Measurements from ENCODE around the gene CDC123. TPM values are rescaled to one million over a fixed set of nuclear protein-coding genes. Genes with fewer than 3 reads are reported as not detected.

Gene CDC123
- total RNA-seq, 1 experiment from 2014 or later = 132 TPM

GRCh38 chr10:12181065-12181775 lies 14.8 kb upstream of the CDC123 start:
- no peak overlapping the region for H3K4me3 ChIP-seq (replicated peaks in 1 of 2; ENCODE audit: low read depth in 1 of 2, low read length in 2 of 2)
- H3K27ac ChIP-seq (ENCODE audit: low read depth, low read length) = no peak overlapping the region
- no peaks in the 10 kb centered on the region for H3K9me3 ChIP-seq (ENCODE audit: control insufficient read depth in 1 of 2, insufficient read depth in 1 of 2, low read depth in 1 of 2, low read length in 2 of 2)
- ChIA-PET CTCF (no interaction called here), RAD21 (ENCODE audit: low non-redundant PET in 1 of 2, low total read pairs in 2 of 2, uncharacterized antibody in 2 of 2, unreplicated experiment in 2 of 2) (no interaction called here), POLR2A (interaction anchor here (1.0 kb wide), 1 partner anchor 14 kb away, joined by 4 read pairs; the partner anchor contains the start of gene NUDT5)
- intact Hi-C loops (cut with micrococcal nuclease) = no loop called here
- peaks cover 10% of the 10 kb centered on the region; the same call in 1 of the 2 replicates for H3K79me2 ChIP-seq (ENCODE audit: insufficient read depth, low read length)
- H3K4me1 ChIP-seq (ENCODE audit: control insufficient read depth in 1 of 2, insufficient read depth in 2 of 2, low read length in 2 of 2) = no peaks in the 10 kb centered on the region
- H3K4me2 ChIP-seq (ENCODE audit: low read length) = no peak overlapping the region
- no peaks in the 10 kb centered on the region for H3K9me2 ChIP-seq (ENCODE audit: insufficient read depth)
- ATAC-seq (no peak), DNase-seq (ENCODE audit: low read depth, low spot score) (no peak)
- H2AFZ ChIP-seq (ENCODE audit: low read depth, low read length, poor library complexity, severe bottlenecking) = no peak overlapping the region
- H3K36me3 ChIP-seq (ENCODE audit: control insufficient read depth in 1 of 2, insufficient read depth in 2 of 2, low read length in 2 of 2) = peaks cover 35 to 43% of the 10 kb centered on the region in 2 experiments; a peak in 3 of 4 replicates
- H3K9ac ChIP-seq (ENCODE audit: low read length) = no peak overlapping the region
- H4K20me1 ChIP-seq (ENCODE audit: insufficient read depth) = 0 out of 2 replicates have a peak, but pooled peaks cover 6% of the 10 kb centered on the region
- TF ChIP-seq SP1 (IDR thresholded peaks at IDR 0.05; ENCODE audit: low read depth) (no peak), EZH2 (IDR thresholded peaks at IDR 0.05) (no peak), YY1 (IDR thresholded peaks at IDR 0.05; ENCODE audit: extremely low read depth, insufficient replicate concordance, low read depth, low read length) (no peak), ZFX (IDR thresholded peaks at IDR 0.05) (no peak), ELF1 (IDR thresholded peaks at IDR 0.05; ENCODE audit: borderline replicate concordance, low read depth) (no peak), RAD21 (IDR thresholded peaks at IDR 0.05; ENCODE audit: low read depth) (no peak), EGR1 (IDR thresholded peaks at IDR 0.05; ENCODE audit: low read depth) (no peak), FOSL1 (IDR thresholded peaks at IDR 0.05; ENCODE audit: low read depth) (no peak), SRF (IDR thresholded peaks at IDR 0.05; ENCODE audit: low read depth) (no peak), EZH2phosphoT487 (IDR thresholded peaks at IDR 0.05; ENCODE audit: borderline replicate concordance) (no peak), ZNF274 (IDR thresholded peaks at IDR 0.05; ENCODE audit: low read depth, low read length) (no peak), CEBPB (IDR thresholded peaks at IDR 0.05; ENCODE audit: low read depth) (no peak), ZBTB33 (IDR thresholded peaks at IDR 0.05; ENCODE audit: extremely low read depth, insufficient replicate concordance, low read length) (no peak), JUND (IDR thresholded peaks at IDR 0.05) (no peak)
- TF ChIP-seq, protein P1, sequence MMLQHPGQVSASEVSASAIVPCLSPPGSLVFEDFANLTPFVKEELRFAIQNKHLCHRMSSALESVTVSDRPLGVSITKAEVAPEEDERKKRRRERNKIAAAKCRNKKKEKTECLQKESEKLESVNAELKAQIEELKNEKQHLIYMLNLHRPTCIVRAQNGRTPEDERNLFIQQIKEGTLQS (IDR thresholded peaks at IDR 0.05) = no peak
- TF ChIP-seq, protein P2, sequence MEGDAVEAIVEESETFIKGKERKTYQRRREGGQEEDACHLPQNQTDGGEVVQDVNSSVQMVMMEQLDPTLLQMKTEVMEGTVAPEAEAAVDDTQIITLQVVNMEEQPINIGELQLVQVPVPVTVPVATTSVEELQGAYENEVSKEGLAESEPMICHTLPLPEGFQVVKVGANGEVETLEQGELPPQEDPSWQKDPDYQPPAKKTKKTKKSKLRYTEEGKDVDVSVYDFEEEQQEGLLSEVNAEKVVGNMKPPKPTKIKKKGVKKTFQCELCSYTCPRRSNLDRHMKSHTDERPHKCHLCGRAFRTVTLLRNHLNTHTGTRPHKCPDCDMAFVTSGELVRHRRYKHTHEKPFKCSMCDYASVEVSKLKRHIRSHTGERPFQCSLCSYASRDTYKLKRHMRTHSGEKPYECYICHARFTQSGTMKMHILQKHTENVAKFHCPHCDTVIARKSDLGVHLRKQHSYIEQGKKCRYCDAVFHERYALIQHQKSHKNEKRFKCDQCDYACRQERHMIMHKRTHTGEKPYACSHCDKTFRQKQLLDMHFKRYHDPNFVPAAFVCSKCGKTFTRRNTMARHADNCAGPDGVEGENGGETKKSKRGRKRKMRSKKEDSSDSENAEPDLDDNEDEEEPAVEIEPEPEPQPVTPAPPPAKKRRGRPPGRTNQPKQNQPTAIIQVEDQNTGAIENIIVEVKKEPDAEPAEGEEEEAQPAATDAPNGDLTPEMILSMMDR (IDR thresholded peaks at IDR 0.05 in 2 of 3, conservative IDR thresholded peaks at IDR 0.05 in 1 of 3; ENCODE audit: borderline replicate concordance in 1 of 3, insufficient read depth in 1 of 3, low read depth in 2 of 3, low read length in 2 of 3) = no peak
- TF ChIP-seq, protein P3, sequence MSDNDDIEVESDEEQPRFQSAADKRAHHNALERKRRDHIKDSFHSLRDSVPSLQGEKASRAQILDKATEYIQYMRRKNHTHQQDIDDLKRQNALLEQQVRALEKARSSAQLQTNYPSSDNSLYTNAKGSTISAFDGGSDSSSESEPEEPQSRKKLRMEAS (IDR thresholded peaks at IDR 0.05) = no peak
- TF ChIP-seq, protein P4, sequence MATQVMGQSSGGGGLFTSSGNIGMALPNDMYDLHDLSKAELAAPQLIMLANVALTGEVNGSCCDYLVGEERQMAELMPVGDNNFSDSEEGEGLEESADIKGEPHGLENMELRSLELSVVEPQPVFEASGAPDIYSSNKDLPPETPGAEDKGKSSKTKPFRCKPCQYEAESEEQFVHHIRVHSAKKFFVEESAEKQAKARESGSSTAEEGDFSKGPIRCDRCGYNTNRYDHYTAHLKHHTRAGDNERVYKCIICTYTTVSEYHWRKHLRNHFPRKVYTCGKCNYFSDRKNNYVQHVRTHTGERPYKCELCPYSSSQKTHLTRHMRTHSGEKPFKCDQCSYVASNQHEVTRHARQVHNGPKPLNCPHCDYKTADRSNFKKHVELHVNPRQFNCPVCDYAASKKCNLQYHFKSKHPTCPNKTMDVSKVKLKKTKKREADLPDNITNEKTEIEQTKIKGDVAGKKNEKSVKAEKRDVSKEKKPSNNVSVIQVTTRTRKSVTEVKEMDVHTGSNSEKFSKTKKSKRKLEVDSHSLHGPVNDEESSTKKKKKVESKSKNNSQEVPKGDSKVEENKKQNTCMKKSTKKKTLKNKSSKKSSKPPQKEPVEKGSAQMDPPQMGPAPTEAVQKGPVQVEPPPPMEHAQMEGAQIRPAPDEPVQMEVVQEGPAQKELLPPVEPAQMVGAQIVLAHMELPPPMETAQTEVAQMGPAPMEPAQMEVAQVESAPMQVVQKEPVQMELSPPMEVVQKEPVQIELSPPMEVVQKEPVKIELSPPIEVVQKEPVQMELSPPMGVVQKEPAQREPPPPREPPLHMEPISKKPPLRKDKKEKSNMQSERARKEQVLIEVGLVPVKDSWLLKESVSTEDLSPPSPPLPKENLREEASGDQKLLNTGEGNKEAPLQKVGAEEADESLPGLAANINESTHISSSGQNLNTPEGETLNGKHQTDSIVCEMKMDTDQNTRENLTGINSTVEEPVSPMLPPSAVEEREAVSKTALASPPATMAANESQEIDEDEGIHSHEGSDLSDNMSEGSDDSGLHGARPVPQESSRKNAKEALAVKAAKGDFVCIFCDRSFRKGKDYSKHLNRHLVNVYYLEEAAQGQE (IDR thresholded peaks at IDR 0.05; ENCODE audit: low read depth) = no peak
- no peaks in the 10 kb centered on the region for H3K27me3 ChIP-seq (ENCODE audit: insufficient read depth, low read length)
- no TSS peak for BruUV-seq (replicated peaks)

Measured in HCT116 (cell line).